ENCODE results near the gene BFSP1. TPM values are rescaled to one million over a fixed set of nuclear protein-coding genes. Genes with fewer than 3 reads are reported as not detected.

BFSP1 gene
- total RNA-seq: 2.8 and 3.2 TPM in 2 replicates

GRCh38 chr20:17530716-17531664 is at the start of gene BFSP1:
Gene BFSP1, minus strand, starts transcription at chr20:17531379. Its CDS starts 50 bp downstream, at chr20:17531329.

GRCh38 chr20:17569616-17570346 is 38.6 kb upstream of the BFSP1 start, which contains the start of gene DSTN:
Gene DSTN, plus strand, starts transcription at chr20:17570075. Its CDS starts 134 bp downstream, at chr20:17570209.

Other genes starting within 250 kb of the BFSP1 start
- 144 and 154 TPM in 2 replicates for gene DSTN, start 38.7 kb upstream of the BFSP1 start, total RNA-seq
- gene RRBP1, start 150.9 kb upstream of the BFSP1 start, total RNA-seq: 125 and 165 TPM in 2 replicates
- not detected in 2 replicates for gene BANF2, start 168.6 kb upstream of the BFSP1 start, total RNA-seq